Breast epithelium (tissue), 3 donors: Measurements from ENCODE around the gene TXNRD2.

Source experiments
- CTCF ChIP-seq, 3 donors: fragments of 450-650 bp; IDR thresholded peaks; one replicate each; pipeline ENCODE4 v1.5.1; 2016 to 2017; ENCODE audit warnings: antibody characterized with exemption in 3 of 3, mild to moderate bottlenecking in 3 of 3, moderate library complexity in 3 of 3
- POLR2AphosphoS5 ChIP-seq, 3 donors: sonication (generic); formaldehyde crosslinking; IDR thresholded peaks; one replicate each; pipeline ENCODE4 v1.6.1; 2017; ENCODE audit warnings: antibody characterized with exemption in 3 of 3

DNA sequence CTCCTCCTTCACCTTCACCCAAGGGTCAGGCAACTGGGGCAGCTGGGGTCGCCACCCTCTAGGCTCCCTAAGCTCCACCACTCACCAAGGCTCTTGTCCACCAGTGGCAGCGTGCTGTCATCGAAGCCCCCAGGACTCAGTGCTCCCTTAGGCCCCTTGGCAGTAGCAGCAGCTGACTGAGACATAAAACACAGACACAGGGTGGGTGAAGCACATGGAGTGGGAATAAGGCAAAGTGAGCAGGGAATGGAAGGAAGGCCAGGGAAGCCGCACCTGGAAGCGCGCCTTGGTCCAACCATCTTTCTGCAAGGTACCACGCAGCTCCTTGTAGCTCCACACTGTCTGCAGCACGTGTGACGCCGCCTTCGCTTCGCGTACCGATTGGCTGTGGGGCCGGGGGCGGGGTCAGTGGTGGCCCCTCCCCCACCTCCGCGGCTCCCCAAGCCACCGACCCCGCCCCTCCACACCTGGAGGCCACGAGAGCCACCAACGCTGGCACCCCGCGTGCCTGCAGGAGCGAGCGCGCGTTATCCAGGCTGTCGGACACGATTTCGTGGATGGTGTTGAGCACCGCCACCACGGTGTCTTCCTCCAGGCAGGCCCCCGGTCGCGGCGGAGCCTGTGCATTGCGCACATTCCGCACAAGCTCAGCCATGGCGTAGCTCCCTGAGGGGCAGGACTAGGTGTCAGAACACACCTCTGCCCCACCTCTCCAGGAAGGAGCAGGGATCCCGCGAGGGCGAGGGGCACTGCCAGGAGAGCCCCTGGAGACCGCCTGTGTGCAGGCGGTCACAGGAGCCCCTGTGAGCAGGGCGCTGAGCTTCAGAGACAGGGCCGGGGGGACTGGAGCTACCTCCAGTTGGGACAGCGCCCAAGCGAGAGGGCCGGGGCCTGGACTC is 31.3 kb upstream of the TXNRD2 start:
- TF ChIP-seq CTCF (IDR thresholded peaks at IDR 0.05): no peak
- no peak for TF ChIP-seq POLR2AphosphoS5 (IDR thresholded peaks at IDR 0.05)
